PC-3 (cell line): ENCODE results near the gene S100A14. TPM values are rescaled to one million over a fixed set of nuclear protein-coding genes. Genes with fewer than 3 reads are reported as not detected.

Experiments used
- ATAC-seq: fragments of 200-7000 bp; cut with Tn5 transposase; 2 replicates; pipeline ENCODE4 v1.9.1; 2020; ENCODE audit warnings: mild to moderate bottlenecking, moderate library complexity
- BruUV-seq: library from RNA; stranded (reverse); fragments of 400-500 nt; replicated peaks from 2 replicates; lab custom pipeline; 2021; lab: Mats Ljungman, UMichigan
- CTCF ChIA-PET: fragments of 300-600 bp; sonication (Branson Sonifier 250); formaldehyde crosslinking; loops from one replicate; lab custom pipeline; 2022; ENCODE audit warnings: antibody characterized with exemption; lab: Charles Lee
- POLR2A ChIA-PET: fragments of 300-600 bp; sonication (Branson Sonifier 250); formaldehyde crosslinking; loops from one replicate; lab custom pipeline; 2022; ENCODE audit warnings: antibody characterized with exemption; ENCODE audit not compliant: unreplicated experiment; lab: Charles Lee
- DNase-seq: peaks from one replicate; pipeline ENCODE4 v3.0.0-alpha.2; 2015
- H2AFZ ChIP-seq: fragments of 300-600 bp; sonication (generic); 2 replicates; pipeline ENCODE4 v1.6.0; 2016; ENCODE audit warnings: antibody characterized with exemption, low read length
- H3F3A ChIP-seq: fragments of 300-600 bp; sonication (generic); one replicate; pipeline ENCODE4 v1.6.0; 2017; ENCODE audit warnings: antibody characterized with exemption, low read length, control low read depth, mild to moderate bottlenecking; ENCODE audit not compliant: unreplicated experiment
- H3K27ac ChIP-seq: fragments of 300-600 bp; sonication (generic); 2 replicates; pipeline ENCODE4 v1.5.1; 2016; ENCODE audit warnings: mild to moderate bottlenecking, low read length
- H3K27me3 ChIP-seq: fragments of 300-600 bp; sonication (generic); 2 replicates; pipeline ENCODE4 v1.6.1; 2016; ENCODE audit warnings: low read length, mixed read lengths
- H3K36me3 ChIP-seq: fragments of 300-600 bp; sonication (generic); 2 replicates; pipeline ENCODE4 v1.6.1; 2016; ENCODE audit warnings: low read depth, mixed run types, low read length, mixed read lengths
- H3K4me1 ChIP-seq: fragments of 300-600 bp; sonication (generic); 2 replicates; pipeline ENCODE4 v1.5.1; 2016; ENCODE audit warnings: low read length; ENCODE audit not compliant: insufficient read depth
- H3K4me2 ChIP-seq: fragments of 300-600 bp; sonication (generic); 2 replicates; pipeline ENCODE4 v1.6.0; 2016; ENCODE audit warnings: low read length
- H3K4me3 ChIP-seq: fragments of 300-600 bp; sonication (generic); 2 replicates; pipeline ENCODE4 v1.5.1; 2016; ENCODE audit warnings: mild to moderate bottlenecking, low read length, mixed read lengths
- H3K79me2 ChIP-seq: fragments of 300-600 bp; sonication (generic); 2 replicates; pipeline ENCODE4 v1.6.1; 2017; ENCODE audit warnings: low read length, mixed read lengths
- H3K9ac ChIP-seq: fragments of 300-600 bp; sonication (generic); 2 replicates; pipeline ENCODE4 v1.6.0; 2016; ENCODE audit warnings: mild to moderate bottlenecking, low read length
- H3K9me2 ChIP-seq: fragments of 300-600 bp; sonication (generic); replicated peaks from 2 replicates; pipeline ENCODE4 v1.6.1; 2016; ENCODE audit warnings: mixed run types, low read length, mixed read lengths
- H3K9me3 ChIP-seq: fragments of 300-600 bp; sonication (generic); 2 replicates; pipeline ENCODE4 v1.6.1; 2016; ENCODE audit warnings: low read length, mixed read lengths
- H4K20me1 ChIP-seq: fragments of 300-600 bp; sonication (generic); 2 replicates; pipeline ENCODE4 v1.6.1; 2016; ENCODE audit warnings: low read length, mixed read lengths
- CTCF ChIP-seq: fragments of 300-600 bp; sonication (generic); conservative IDR thresholded peaks from 2 replicates; pipeline ENCODE4 v1.5.1; 2017; ENCODE audit warnings: antibody characterized with exemption, low read depth, mild to moderate bottlenecking, low read length
- EZH2 ChIP-seq: fragments of 300-600 bp; sonication (generic); IDR thresholded peaks from one replicate; pipeline ENCODE4 v1.6.1; 2017; ENCODE audit warnings: antibody characterized with exemption, mild to moderate bottlenecking, low read length; ENCODE audit not compliant: unreplicated experiment
- EZH2phosphoT487 ChIP-seq: fragments of 300-600 bp; sonication (generic); IDR thresholded peaks from 2 replicates; pipeline ENCODE4 v1.6.1; 2018; ENCODE audit warnings: mild to moderate bottlenecking, antibody characterized with exemption, low read length, borderline replicate concordance
- intact Hi-C: fragments of 100-400 bp; cut with micrococcal nuclease; formaldehyde crosslinking; loops from 2 replicates; pipeline ENCODE4 v1.9.0; 2023
- total RNA-seq: library from RNA; depleted of rRNA; stranded (reverse); fragments of >200 nt; gene quantifications from 2 replicates; pipeline ENCODE4 v1.2.3, GENCODE V29; 2014

S100A14 gene
- total RNA-seq, 1 experiment from 2014 or later = 462 TPM

- CTCF ChIA-PET = no interaction called here
- Histone ChIP-seq H3K4me1 (peaks cover 14% of the 10 kb centered on the region), H3K9me3 (no peaks in the 10 kb centered on the region), H3K79me2 (no peaks in the 10 kb centered on the region), H3K9ac (no peak overlapping the region), H3F3A (peaks cover 1% of the 10 kb centered on the region), H3K4me3 (no peak overlapping the region), H3K27me3 (no peaks in the 10 kb centered on the region), H4K20me1 (no peaks in the 10 kb centered on the region), H3K27ac (no peak overlapping the region), H3K4me2 (no peak overlapping the region), H3K36me3 (0 out of 2 replicates have a peak, but pooled peaks cover 1% of the 10 kb centered on the region), H2AFZ (no peak overlapping the region), H3K9me2 (no peaks in the 10 kb centered on the region)
- BruUV-seq = no TSS peak
- TF ChIP-seq CTCF = no peak
- TF ChIP-seq EZH2phosphoT487 = no peak
- no peak for TF ChIP-seq EZH2
- ATAC-seq = no peak
- no peak for DNase-seq
- POLR2A ChIA-PET = interaction anchor here (0.6 kb wide), 1 partner anchor 17 kb away, joined by 3 read pairs; no protein-coding TSS in a partner anchor
- intact Hi-C loops = no loop called here
These were observed 35.6 kb upstream of the S100A14 start for GRCh38 chr1:153651771-153652170.

GRCh38 chr1:153649863-153650235 lies 33.7 kb upstream of the S100A14 start:
- no peaks in the 10 kb centered on the region for H3K79me2 ChIP-seq
- H3K27me3 ChIP-seq = no peaks in the 10 kb centered on the region
- H3K36me3 ChIP-seq = peaks cover 18% of the 10 kb centered on the region
- ChIA-PET CTCF (no interaction called here), POLR2A (interaction anchor here (0.6 to 1.4 kb wide), 2 partner anchors 14 to 16 kb away, joined by 3 to 10 read pairs; partner anchors contain the start of gene CHTOP)
- peaks cover 13% of the 10 kb centered on the region for H3F3A ChIP-seq
- H3K9me2 ChIP-seq = no peaks in the 10 kb centered on the region
- peak; percentile 76 for ATAC-seq
- no peak overlapping the region for H3K9ac ChIP-seq
- peak; percentile 76 for DNase-seq
- intact Hi-C loops = no loop called here
- peaks cover 14% of the 10 kb centered on the region for H3K4me1 ChIP-seq
- no peaks in the 10 kb centered on the region for H3K9me3 ChIP-seq
- H3K4me2 ChIP-seq = no peak overlapping the region
- no peak for TF ChIP-seq CTCF
- no peak for TF ChIP-seq EZH2
- no peak for TF ChIP-seq EZH2phosphoT487
- no peak overlapping the region for H3K27ac ChIP-seq
- no peak overlapping the region for H3K4me3 ChIP-seq
- BruUV-seq = no TSS peak
- H2AFZ ChIP-seq = no peak overlapping the region
- 0 out of 2 replicates have a peak, but pooled peaks cover 5% of the 10 kb centered on the region for H4K20me1 ChIP-seq

GRCh38 chr1:153649137-153649862 lies 33.2 kb upstream of the S100A14 start:
- no peaks in the 10 kb centered on the region for H3K27me3 ChIP-seq
- no peak overlapping the region for H3K4me2 ChIP-seq
- no peak overlapping the region for H3K4me3 ChIP-seq
- H4K20me1 ChIP-seq = 0 out of 2 replicates have a peak, but pooled peaks cover 5% of the 10 kb centered on the region
- H3F3A ChIP-seq = peaks cover 13% of the 10 kb centered on the region
- CTCF ChIA-PET = no interaction called here
- H3K9ac ChIP-seq = no peak overlapping the region
- ATAC-seq = peak; percentile 22
- BruUV-seq = TSS peak; percentile 6
- intact Hi-C loops = no loop called here
- H3K36me3 ChIP-seq = peaks cover 23% of the 10 kb centered on the region
- H3K79me2 ChIP-seq = peaks cover 3% of the 10 kb centered on the region; the same call in 1 of the 2 replicates
- H3K4me1 ChIP-seq = peaks cover 14% of the 10 kb centered on the region
- H3K9me2 ChIP-seq = no peaks in the 10 kb centered on the region
- POLR2A ChIA-PET = interaction anchor here (0.6 to 1.4 kb wide), 2 partner anchors 15 kb away, joined by 3 to 10 read pairs; partner anchors contain the start of gene CHTOP
- H3K27ac ChIP-seq = no peak overlapping the region
- TF ChIP-seq EZH2 = no peak
- no peak for TF ChIP-seq EZH2phosphoT487
- TF ChIP-seq CTCF = no peak
- H2AFZ ChIP-seq = no peak overlapping the region
- no peaks in the 10 kb centered on the region for H3K9me3 ChIP-seq
- no peak for DNase-seq
